HepG2 (cell line): Measurements from ENCODE around the gene FAHD2A. TPM values are rescaled to one million over a fixed set of nuclear protein-coding genes. Genes with fewer than 3 reads are reported as not detected.

Source experiments
- GLI4 ChIP-seq: sonication (generic); formaldehyde crosslinking; IDR thresholded peaks from 2 replicates; pipeline ENCODE4 v1.5.1; 2020; ENCODE audit warnings: missing genetic modification reagents, mild to moderate bottlenecking, moderate library complexity, borderline replicate concordance
- HOXA9 ChIP-seq: sonication (generic); formaldehyde crosslinking; IDR thresholded peaks from 2 replicates; pipeline ENCODE4 v1.8.1; 2022; ENCODE audit warnings: missing genetic modification reagents, mild to moderate bottlenecking, moderate library complexity, borderline replicate concordance
- ZMYM4 ChIP-seq: sonication (generic); formaldehyde crosslinking; IDR thresholded peaks from 2 replicates; pipeline ENCODE4 v1.8.1; 2023; ENCODE audit warnings: mild to moderate bottlenecking, missing genetic modification reagents
- ZNF235 ChIP-seq: sonication (generic); formaldehyde crosslinking; IDR thresholded peaks from 2 replicates; pipeline ENCODE4 v1.8.1; 2023; ENCODE audit warnings: mild to moderate bottlenecking, missing genetic modification reagents, borderline replicate concordance
- ZNF337 ChIP-seq: sonication (generic); formaldehyde crosslinking; IDR thresholded peaks from 2 replicates; pipeline ENCODE4 v1.5.1; 2020; ENCODE audit warnings: missing genetic modification reagents, low read depth, mild to moderate bottlenecking, borderline replicate concordance
- polyA plus RNA-seq, 8 experiments: library from polyadenylated mRNA; depleted of rRNA in 3 of 8; stranded (reverse) in 7 of 8; unstranded in 1 of 8; fragments of >200 nt; fragmentation: Illumina TruSeq in 4 of 8; extraction: Trizol in 4 of 8; gene quantifications; 2 replicates each; pipeline versions ENCODE4 v1.2.1 to v1.2.3, GENCODE V29; 2011 to 2016; ENCODE audit warnings: low read depth in 4 of 8, missing spikeins in 1 of 8, mixed read lengths in 1 of 8; ENCODE audit not compliant: insufficient read depth in 1 of 8
- total RNA-seq, 5 experiments: library from RNA; depleted of rRNA; stranded (reverse); fragments of >200 nt; fragmentation: Illumina TruSeq; extraction: Trizol; gene quantifications; 2 replicates each; pipeline ENCODE4 v1.2.3, GENCODE V29; 2016; ENCODE audit warnings: low read depth in 1 of 5
- TF ChIP-seq, protein P1 (sequence below): sonication (generic); formaldehyde crosslinking; conservative IDR thresholded peaks from 2 replicates; pipeline ENCODE4 v1.4.0; 2020; ENCODE audit warnings: missing genetic modification reagents
- TF ChIP-seq, protein P2 (sequence below): sonication (generic); formaldehyde crosslinking; IDR thresholded peaks from 2 replicates; pipeline ENCODE4 v1.5.0; 2020; ENCODE audit warnings: mild to moderate bottlenecking, missing genetic modification reagents
- TF ChIP-seq, protein P3 (sequence below): sonication (generic); formaldehyde crosslinking; IDR thresholded peaks from 2 replicates; pipeline ENCODE4 v1.5.1; 2020; ENCODE audit warnings: missing genetic modification reagents, mild to moderate bottlenecking, borderline replicate concordance
- TF ChIP-seq, protein P4 (sequence below): sonication (generic); formaldehyde crosslinking; IDR thresholded peaks from 2 replicates; pipeline ENCODE4 v1.4.0; 2020; ENCODE audit warnings: missing genetic modification reagents, borderline replicate concordance
- TF ChIP-seq, protein P5 (sequence below): sonication (generic); formaldehyde crosslinking; conservative IDR thresholded peaks from 2 replicates; pipeline ENCODE4 v1.4.0; 2020; ENCODE audit warnings: missing genetic modification reagents
- TF ChIP-seq, protein P6 (sequence below): sonication (generic); formaldehyde crosslinking; IDR thresholded peaks from 2 replicates; pipeline ENCODE4 v1.5.0; 2020; ENCODE audit warnings: missing genetic modification reagents, mild to moderate bottlenecking, borderline replicate concordance

Gene FAHD2A
- total and polyA plus RNA-seq, 2 of the 13 experiments (the other 11 are each of a cell fraction or from before 2014, with no cell fraction given): 34.0 to 44.2 TPM

DNA sequence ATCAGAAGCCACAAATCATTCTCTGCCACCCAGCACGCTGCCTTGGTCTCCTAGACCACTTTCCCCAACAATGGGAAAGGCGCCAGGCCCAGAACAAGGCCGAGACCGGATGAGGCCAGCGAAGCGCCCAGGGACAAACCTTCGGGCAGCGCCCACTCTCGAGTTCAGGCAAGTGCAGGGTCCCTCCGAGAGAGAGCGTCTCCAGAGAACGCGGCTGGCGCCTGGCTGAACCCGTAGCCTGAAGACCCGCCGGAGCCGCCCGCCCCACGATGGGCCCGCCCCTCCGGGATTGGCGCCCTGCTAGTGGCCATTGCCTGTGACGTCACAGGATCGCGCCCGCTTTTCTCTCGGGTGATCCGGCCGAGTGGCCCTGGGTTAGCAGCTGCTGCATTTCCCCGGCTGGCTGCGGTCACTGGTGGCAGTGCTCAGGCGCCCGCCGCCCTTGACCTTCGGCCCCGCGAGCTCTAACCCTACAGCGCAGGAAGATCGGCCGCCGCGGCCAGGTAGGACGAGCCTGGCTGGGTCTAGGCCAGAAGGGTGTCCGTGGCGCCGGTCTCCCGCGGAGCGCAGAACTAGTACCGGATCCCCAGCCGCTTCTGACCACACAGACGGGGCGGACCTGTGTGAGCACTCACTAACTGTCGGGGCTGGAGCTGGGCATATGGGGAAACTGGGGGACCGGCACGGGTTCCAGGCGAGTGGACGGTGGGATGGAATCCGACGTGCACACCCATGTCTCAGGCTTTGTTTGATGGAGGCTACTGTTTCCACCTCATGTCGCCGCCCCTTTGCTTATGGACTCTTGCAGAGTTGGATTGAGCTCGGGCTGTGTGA, at the start of gene FAHD2A (continued):
- TF ChIP-seq, protein P1, sequence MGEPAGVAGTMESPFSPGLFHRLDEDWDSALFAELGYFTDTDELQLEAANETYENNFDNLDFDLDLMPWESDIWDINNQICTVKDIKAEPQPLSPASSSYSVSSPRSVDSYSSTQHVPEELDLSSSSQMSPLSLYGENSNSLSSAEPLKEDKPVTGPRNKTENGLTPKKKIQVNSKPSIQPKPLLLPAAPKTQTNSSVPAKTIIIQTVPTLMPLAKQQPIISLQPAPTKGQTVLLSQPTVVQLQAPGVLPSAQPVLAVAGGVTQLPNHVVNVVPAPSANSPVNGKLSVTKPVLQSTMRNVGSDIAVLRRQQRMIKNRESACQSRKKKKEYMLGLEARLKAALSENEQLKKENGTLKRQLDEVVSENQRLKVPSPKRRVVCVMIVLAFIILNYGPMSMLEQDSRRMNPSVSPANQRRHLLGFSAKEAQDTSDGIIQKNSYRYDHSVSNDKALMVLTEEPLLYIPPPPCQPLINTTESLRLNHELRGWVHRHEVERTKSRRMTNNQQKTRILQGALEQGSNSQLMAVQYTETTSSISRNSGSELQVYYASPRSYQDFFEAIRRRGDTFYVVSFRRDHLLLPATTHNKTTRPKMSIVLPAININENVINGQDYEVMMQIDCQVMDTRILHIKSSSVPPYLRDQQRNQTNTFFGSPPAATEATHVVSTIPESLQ (CRISPR knock-in tag): 0 out of 2 replicates have a peak, but pooled peaks have one; percentile 23
- TF ChIP-seq, protein P2, sequence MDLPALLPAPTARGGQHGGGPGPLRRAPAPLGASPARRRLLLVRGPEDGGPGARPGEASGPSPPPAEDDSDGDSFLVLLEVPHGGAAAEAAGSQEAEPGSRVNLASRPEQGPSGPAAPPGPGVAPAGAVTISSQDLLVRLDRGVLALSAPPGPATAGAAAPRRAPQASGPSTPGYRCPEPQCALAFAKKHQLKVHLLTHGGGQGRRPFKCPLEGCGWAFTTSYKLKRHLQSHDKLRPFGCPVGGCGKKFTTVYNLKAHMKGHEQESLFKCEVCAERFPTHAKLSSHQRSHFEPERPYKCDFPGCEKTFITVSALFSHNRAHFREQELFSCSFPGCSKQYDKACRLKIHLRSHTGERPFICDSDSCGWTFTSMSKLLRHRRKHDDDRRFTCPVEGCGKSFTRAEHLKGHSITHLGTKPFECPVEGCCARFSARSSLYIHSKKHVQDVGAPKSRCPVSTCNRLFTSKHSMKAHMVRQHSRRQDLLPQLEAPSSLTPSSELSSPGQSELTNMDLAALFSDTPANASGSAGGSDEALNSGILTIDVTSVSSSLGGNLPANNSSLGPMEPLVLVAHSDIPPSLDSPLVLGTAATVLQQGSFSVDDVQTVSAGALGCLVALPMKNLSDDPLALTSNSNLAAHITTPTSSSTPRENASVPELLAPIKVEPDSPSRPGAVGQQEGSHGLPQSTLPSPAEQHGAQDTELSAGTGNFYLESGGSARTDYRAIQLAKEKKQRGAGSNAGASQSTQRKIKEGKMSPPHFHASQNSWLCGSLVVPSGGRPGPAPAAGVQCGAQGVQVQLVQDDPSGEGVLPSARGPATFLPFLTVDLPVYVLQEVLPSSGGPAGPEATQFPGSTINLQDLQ (CRISPR knock-in tag): no peak; the same call in 1 of the 2 replicates
- TF ChIP-seq, protein P3, sequence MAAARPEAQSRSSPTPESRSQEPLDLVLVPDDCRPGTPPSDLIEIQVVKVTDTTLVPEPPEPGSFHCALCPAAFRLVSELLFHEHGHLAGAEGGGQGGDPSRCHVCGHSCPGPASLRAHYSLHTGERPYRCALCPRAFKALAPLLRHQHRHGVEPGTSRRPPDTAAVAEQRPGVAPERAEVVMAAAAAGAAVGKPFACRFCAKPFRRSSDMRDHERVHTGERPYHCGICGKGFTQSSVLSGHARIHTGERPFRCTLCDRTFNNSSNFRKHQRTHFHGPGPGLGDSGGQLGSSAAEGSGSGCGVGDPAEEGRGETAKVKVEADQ (CRISPR knock-in tag): no peak
- TF ChIP-seq, protein P4, sequence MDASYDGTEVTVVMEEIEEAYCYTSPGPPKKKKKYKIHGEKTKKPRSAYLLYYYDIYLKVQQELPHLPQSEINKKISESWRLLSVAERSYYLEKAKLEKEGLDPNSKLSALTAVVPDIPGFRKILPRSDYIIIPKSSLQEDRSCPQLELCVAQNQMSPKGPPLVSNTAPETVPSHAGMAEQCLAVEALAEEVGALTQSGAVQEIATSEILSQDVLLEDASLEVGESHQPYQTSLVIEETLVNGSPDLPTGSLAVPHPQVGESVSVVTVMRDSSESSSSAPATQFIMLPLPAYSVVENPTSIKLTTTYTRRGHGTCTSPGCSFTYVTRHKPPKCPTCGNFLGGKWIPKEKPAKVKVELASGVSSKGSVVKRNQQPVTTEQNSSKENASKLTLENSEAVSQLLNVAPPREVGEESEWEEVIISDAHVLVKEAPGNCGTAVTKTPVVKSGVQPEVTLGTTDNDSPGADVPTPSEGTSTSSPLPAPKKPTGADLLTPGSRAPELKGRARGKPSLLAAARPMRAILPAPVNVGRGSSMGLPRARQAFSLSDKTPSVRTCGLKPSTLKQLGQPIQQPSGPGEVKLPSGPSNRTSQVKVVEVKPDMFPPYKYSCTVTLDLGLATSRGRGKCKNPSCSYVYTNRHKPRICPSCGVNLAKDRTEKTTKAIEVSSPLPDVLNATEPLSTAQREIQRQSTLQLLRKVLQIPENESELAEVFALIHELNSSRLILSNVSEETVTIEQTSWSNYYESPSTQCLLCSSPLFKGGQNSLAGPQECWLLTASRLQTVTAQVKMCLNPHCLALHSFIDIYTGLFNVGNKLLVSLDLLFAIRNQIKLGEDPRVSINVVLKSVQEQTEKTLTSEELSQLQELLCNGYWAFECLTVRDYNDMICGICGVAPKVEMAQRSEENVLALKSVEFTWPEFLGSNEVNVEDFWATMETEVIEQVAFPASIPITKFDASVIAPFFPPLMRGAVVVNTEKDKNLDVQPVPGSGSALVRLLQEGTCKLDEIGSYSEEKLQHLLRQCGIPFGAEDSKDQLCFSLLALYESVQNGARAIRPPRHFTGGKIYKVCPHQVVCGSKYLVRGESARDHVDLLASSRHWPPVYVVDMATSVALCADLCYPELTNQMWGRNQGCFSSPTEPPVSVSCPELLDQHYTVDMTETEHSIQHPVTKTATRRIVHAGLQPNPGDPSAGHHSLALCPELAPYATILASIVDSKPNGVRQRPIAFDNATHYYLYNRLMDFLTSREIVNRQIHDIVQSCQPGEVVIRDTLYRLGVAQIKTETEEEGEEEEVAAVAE (CRISPR knock-in tag): peak; percentile 81; the same call in 1 of the 2 replicates
- TF ChIP-seq ZMYM4 (CRISPR knock-in tag) (peak; percentile 94), GLI4 (CRISPR knock-in tag) (no peak), ZNF337 (CRISPR knock-in tag) (peak; percentile 82; the same call in 1 of the 2 replicates), HOXA9 (CRISPR knock-in tag) (no peak), ZNF235 (peak; percentile 51; the same call in 1 of the 2 replicates)
- TF ChIP-seq, protein P5, sequence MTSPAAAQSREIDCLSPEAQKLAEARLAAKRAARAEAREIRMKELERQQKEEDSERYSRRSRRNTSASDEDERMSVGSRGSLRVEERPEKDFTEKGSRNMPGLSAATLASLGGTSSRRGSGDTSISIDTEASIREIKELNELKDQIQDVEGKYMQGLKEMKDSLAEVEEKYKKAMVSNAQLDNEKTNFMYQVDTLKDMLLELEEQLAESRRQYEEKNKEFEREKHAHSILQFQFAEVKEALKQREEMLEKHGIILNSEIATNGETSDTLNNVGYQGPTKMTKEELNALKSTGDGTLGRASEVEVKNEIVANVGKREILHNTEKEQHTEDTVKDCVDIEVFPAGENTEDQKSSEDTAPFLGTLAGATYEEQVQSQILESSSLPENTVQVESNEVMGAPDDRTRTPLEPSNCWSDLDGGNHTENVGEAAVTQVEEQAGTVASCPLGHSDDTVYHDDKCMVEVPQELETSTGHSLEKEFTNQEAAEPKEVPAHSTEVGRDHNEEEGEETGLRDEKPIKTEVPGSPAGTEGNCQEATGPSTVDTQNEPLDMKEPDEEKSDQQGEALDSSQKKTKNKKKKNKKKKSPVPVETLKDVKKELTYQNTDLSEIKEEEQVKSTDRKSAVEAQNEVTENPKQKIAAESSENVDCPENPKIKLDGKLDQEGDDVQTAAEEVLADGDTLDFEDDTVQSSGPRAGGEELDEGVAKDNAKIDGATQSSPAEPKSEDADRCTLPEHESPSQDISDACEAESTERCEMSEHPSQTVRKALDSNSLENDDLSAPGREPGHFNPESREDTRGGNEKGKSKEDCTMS: no peak
- TF ChIP-seq, protein P6, sequence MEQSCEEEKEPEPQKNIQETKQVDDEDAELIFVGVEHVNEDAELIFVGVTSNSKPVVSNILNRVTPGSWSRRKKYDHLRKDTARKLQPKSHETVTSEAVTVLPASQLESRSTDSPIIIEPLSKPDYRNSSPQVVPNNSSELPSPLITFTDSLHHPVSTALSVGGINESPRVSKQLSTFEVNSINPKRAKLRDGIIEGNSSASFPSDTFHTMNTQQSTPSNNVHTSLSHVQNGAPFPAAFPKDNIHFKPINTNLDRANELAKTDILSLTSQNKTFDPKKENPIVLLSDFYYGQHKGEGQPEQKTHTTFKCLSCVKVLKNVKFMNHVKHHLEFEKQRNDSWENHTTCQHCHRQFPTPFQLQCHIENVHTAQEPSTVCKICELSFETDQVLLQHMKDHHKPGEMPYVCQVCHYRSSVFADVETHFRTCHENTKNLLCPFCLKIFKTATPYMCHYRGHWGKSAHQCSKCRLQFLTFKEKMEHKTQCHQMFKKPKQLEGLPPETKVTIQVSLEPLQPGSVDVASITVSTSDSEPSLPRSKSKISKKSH: peak; percentile 74
